ENCODE results near the gene GAMT. TPM values are rescaled to one million over a fixed set of nuclear protein-coding genes. Genes with fewer than 3 reads are reported as not detected.

The GAMT gene
- total RNA-seq, 2 experiments from 2014 or later, result 26.2 to 26.8 TPM

DNA sequence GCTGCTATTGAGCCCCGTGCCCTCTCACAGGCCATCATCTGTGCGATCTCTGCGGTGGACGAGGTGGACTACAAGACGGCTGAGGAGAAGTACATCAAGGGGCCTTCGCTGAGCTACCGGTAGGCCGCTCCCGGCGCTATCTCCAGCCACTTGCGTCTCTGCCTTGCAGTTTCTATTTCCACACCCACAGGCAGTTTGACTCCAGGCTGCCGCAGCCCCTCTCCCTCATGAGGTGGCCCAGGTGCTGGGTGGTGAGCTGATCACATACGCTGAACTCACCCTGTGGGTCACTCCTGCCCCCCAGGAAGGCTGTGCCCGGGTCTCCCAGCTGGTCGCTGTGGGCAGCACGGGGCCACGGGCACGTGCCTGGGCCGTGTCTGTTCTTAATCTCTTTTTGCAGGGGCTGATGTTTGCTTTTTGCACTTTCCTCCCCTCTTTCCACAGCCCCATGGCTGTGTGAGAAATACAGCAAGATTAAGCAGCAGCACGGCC is 28.3 kb downstream of the GAMT start:
- CTCF ChIA-PET, result interaction anchor here (0.6 to 3.7 kb wide), 8 partner anchors 9 to 129 kb away, joined by 3 to 25 read pairs (median 4); partner anchors contain the start of gene NDUFS7
- no peak for DNase-seq
- no peaks in the 10 kb centered on the region for H3K9me3 Mint-ChIP-seq (ENCODE audit: insufficient read depth)
- H3K27me3 Mint-ChIP-seq (ENCODE audit: low read depth), result no peaks in the 10 kb centered on the region
- peaks cover 7% of the 10 kb centered on the region for H3K36me3 Mint-ChIP-seq (ENCODE audit: low read depth)
- no peak overlapping the region for H3K4me3 Mint-ChIP-seq
- no peak for ATAC-seq
- H3K27ac Mint-ChIP-seq, result no peak overlapping the region
- no peaks in the 10 kb centered on the region for H3K4me1 Mint-ChIP-seq (ENCODE audit: low read depth)
- POLR2A ChIA-PET, result interaction anchor here (0.6 to 0.7 kb wide), 2 partner anchors 10 to 104 kb away, joined by 3 read pairs; partner anchors contain the start of gene CIRBP

DNA sequence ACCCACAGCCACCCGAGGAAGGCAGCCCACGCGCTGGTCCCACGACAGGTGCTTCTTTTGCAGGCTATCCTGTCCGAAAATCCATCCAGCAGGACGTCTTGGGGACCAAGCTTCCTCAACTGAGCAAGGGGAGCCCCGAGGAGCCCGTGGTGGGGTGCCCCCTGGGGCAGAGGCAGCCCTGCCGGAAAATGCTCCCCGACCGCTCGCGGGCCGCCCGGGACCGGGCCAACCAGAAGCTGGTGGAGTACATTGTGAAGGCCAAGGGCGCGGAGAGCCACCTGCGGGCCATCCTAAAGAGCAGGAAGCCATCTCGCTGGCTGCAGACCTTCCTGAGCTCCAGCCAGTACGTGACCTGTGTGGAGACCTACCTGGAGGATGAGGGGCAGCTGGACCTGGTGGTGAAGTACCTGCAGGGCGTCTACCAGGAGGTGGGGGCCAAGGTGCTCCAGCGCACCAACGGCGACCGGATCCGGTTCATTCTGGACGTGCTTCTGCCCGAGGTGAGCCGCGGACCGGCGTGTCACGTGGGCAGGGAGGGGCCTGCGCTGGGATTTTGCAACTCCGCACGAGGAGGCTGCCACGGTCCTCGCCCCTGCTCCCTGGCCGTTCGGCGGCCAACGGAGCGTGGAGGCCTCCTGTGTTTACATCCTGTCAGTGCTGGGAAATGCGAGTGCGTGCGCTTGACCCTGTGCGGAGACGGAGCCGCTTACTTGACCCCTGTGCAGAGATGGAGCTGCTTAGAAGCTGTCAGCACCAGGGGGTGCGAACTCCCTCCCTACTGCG is 30.6 kb downstream of the GAMT start:
- POLR2A ChIA-PET, result no interaction called here
- H3K27ac Mint-ChIP-seq, result no peak overlapping the region
- ATAC-seq (no peak), DNase-seq (no peak)
- no peak overlapping the region for H3K4me3 Mint-ChIP-seq
- no peaks in the 10 kb centered on the region for H3K27me3 Mint-ChIP-seq (ENCODE audit: low read depth)
- peaks cover 5% of the 10 kb centered on the region for H3K36me3 Mint-ChIP-seq (ENCODE audit: low read depth)
- CTCF ChIA-PET, result interaction anchor here (1.5 to 3.7 kb wide), 3 partner anchors 91 to 127 kb away, joined by 4 to 25 read pairs (median 16); no protein-coding TSS in a partner anchor
- no peaks in the 10 kb centered on the region for H3K4me1 Mint-ChIP-seq (ENCODE audit: low read depth)
- no peaks in the 10 kb centered on the region for H3K9me3 Mint-ChIP-seq (ENCODE audit: insufficient read depth)

DNA sequence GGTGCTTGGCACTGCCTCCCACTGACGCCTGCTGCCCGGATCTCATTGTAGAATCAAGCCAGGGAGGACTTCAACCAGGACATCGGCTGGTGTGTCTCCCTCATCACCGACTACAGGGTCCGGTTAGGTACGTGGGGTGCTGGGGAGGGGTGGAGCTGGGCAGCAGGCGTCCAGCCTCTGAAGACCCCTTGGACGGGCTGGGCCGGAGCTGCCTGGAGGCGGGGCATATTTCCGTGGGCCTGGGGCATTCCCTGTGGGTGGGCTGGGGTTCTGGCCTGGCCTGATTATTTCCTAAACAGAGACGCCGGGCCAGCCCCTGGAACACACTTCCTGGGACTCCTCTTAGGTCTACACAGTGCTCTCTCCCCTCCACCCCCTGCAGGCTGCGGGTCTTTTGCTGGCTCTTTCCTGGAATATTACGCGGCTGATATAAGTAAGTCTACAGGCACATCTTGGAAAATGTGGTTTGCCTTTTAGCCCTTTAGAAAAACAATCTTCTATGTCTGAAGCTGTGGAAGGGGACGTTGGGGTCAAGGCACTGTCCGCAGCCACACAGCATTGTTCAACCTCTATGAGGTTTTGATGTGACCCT is 32.0 kb downstream of the GAMT start:
- ChIA-PET POLR2A (no interaction called here), CTCF (interaction anchor here (1.5 kb wide), 1 partner anchor 125 kb away, joined by 4 read pairs; no protein-coding TSS in a partner anchor)
- H3K4me3 Mint-ChIP-seq, result no peak overlapping the region
- H3K27me3 Mint-ChIP-seq (ENCODE audit: low read depth), result no peaks in the 10 kb centered on the region
- H3K36me3 Mint-ChIP-seq (ENCODE audit: low read depth), result peaks cover 6% of the 10 kb centered on the region
- no peak overlapping the region for H3K27ac Mint-ChIP-seq
- no peaks in the 10 kb centered on the region for H3K9me3 Mint-ChIP-seq (ENCODE audit: insufficient read depth)
- H3K4me1 Mint-ChIP-seq (ENCODE audit: low read depth), result peaks cover 10% of the 10 kb centered on the region
- ATAC-seq (no peak), DNase-seq (no peak)

DNA sequence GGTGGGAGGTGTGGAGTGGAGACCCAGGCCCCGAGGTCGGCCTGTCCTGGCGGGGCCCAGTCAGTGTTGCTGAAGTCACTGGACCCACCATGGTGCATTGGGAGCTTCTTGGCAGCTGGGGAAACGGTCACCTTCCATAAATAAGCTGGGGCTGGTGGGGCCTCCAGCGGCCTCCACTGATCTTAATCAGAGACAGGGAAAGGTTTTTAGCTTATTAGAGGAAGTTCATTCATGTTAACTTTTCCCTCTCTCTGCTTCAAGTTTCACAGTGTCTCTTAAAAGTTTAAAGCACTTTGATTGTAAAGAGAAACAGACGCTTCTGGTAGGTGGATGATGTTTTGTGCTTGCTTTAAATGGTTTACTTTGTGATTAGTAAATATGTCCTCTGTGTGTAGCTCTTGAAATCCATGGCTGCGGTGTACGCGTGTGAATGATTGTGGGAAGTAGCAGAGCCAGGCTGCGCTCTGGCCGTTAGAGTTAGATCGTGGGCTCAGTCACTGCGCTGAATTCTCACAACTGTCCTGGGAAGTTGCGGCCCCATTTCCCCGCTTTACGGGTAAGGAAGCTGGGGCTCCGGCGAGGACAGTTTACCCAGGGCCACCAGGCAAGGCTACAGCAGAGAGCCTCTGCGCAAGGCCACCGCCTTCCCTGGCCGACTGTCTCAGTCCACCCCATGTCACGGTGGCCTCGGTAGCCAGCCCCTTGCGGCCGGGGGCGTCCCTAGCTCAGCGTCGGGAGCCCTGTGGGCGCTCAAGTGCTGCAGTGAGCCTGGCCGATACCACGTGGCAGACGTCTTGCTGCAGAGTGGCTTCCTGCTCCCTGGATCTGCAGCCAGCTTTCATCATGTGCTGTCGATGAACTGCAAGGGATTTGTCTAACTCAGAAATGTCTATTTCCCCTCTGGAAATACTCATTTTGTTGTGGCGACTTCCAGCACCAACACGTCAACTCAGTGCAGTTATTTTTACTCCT is 34.2 kb downstream of the GAMT start:
- no peak for ATAC-seq
- POLR2A ChIA-PET, result interaction anchor here (1.3 kb wide), 1 partner anchor 16 kb away, joined by 4 read pairs; no protein-coding TSS in a partner anchor
- H3K27ac Mint-ChIP-seq, result no peak overlapping the region
- CTCF ChIA-PET, result no interaction called here
- no peaks in the 10 kb centered on the region for H3K27me3 Mint-ChIP-seq (ENCODE audit: low read depth)
- H3K9me3 Mint-ChIP-seq (ENCODE audit: insufficient read depth), result no peaks in the 10 kb centered on the region
- peaks cover 30% of the 10 kb centered on the region for H3K4me1 Mint-ChIP-seq (ENCODE audit: low read depth)
- no peak overlapping the region for H3K4me3 Mint-ChIP-seq
- no peak for DNase-seq
- peaks cover 14% of the 10 kb centered on the region for H3K36me3 Mint-ChIP-seq (ENCODE audit: low read depth)

DNA sequence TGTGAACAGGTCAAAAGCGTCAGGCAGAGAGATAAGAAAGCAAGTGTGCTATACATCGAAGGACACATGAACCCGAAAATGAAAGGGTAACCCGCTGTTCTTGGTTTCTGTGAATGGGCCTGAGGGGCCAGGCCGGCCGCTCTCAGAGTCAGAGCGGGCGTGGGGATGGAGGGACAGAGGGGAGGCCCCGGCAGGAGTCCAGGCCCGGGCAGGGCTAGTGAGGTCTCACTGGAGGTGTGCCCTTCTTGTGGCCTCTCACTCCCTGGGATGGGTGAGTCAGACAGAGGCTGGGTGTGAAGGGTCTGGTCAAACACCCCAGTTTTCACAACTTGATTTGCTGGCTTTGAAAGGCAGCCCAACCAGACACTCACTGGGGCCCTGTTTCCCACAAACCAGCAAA is 35.0 kb downstream of the GAMT start:
- CTCF ChIA-PET, result no interaction called here
- ATAC-seq (no peak), DNase-seq (no peak)
- no peak overlapping the region for H3K4me3 Mint-ChIP-seq
- peaks cover 17% of the 10 kb centered on the region for H3K36me3 Mint-ChIP-seq (ENCODE audit: low read depth)
- H3K27me3 Mint-ChIP-seq (ENCODE audit: low read depth), result no peaks in the 10 kb centered on the region
- peaks cover 33% of the 10 kb centered on the region for H3K4me1 Mint-ChIP-seq (ENCODE audit: low read depth)
- no peaks in the 10 kb centered on the region for H3K9me3 Mint-ChIP-seq (ENCODE audit: insufficient read depth)
- POLR2A ChIA-PET, result no interaction called here
- H3K27ac Mint-ChIP-seq, result no peak overlapping the region

DNA sequence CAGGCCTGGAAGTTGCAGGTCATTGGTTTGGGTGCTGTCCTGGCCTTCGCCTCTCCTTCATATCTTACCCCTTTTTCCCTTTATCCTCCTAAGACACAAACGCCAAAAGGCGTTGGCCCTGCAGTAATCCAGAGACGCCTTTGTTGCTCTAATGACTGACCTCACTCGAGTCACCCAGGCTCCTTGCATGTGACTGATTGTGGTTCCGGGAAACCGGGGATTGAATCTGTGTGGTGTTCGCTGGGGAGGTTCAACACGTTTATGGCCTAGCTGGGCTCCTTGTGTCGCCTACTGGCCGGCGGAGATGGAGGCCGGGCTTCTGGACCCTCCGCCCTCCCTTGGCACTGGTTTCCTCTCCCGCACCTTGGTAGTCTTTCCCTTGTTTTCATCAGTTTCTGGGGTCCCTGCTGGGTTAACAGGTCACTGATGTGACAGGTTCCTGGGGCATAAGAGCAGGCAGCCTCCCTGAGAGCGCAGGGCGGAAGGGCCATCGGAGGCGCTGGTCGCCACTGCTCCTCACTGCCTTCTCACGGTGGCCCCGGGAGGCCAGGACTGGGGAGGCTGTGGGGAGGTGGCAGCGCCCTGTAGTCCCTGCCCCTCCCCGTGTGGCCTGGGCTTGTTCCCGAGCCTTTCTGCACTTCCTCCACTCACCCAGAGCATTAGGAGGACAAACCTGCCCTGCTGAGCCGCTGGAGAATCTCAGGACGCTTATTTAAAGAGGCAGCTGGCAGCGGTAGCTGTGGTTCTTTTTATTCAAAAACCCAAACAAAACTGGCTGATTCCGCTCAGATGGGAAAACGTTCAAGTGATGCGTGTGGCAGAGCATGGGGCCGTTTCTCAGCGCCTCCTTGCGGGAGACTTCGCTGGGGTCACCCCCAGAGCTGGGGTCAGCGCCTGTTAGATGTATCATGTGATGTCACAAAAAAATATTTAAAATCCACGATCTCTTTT is 35.7 kb downstream of the GAMT start:
- Mint-ChIP-seq H3K4me3 (no peak overlapping the region), H3K36me3 (ENCODE audit: low read depth) (peaks cover 19% of the 10 kb centered on the region), H3K4me1 (ENCODE audit: low read depth) (peaks cover 33% of the 10 kb centered on the region), H3K9me3 (ENCODE audit: insufficient read depth) (no peaks in the 10 kb centered on the region), H3K27ac (no peak overlapping the region), H3K27me3 (ENCODE audit: low read depth) (no peaks in the 10 kb centered on the region)
- CTCF ChIA-PET, result interaction anchor here (1.6 to 3.0 kb wide), 3 partner anchors 18 to 83 kb away, joined by 3 to 11 read pairs (median 4); partner anchors contain the start of gene NDUFS7
- DNase-seq, result no peak
- POLR2A ChIA-PET, result no interaction called here
- ATAC-seq, result no peak

DNA sequence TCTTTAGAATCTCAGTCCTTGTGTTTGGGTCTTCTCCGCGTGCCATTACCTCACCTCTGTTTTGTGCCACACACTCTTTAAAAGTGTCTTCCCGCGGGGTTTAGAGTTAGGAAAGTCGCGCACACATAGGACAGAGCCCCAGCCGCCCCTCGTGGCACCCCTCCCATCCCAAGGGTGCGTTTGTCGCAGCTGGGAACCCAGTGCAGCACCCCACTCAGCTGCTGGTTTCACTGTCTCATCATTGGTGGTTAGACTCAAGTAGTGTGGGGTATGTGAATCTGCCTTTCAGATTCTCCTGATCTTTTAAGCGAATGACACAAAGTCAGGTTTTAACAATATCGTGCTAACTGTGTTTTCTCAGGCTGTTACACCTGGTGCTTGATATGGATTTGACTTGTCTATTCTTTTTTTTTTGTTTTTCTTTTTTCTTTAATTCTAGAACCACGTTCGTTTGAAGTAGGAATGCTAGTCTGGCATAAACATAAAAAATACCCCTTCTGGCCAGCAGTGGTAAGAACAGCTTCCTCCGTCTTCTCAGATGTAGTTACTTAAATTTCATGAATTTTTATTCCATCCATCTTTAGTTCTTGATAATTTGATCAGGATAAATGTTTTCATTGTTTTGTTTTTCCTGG is 37.2 kb downstream of the GAMT start:
- ChIA-PET POLR2A (interaction anchor here (1.0 to 1.3 kb wide), 2 partner anchors 19 to 22 kb away, joined by 3 read pairs; no protein-coding TSS in a partner anchor), CTCF (interaction anchor here (1.6 to 3.0 kb wide), 3 partner anchors 19 to 81 kb away, joined by 3 to 11 read pairs (median 4); partner anchors contain the start of gene NDUFS7)
- Mint-ChIP-seq H3K9me3 (ENCODE audit: insufficient read depth) (no peaks in the 10 kb centered on the region), H3K4me1 (ENCODE audit: low read depth) (peaks cover 33% of the 10 kb centered on the region), H3K4me3 (peak overlapping the region; percentile 69), H3K27ac (peak overlapping the region; percentile 87), H3K27me3 (ENCODE audit: low read depth) (no peaks in the 10 kb centered on the region), H3K36me3 (ENCODE audit: low read depth) (peaks cover 26% of the 10 kb centered on the region)
- peak; percentile 42 for DNase-seq
- ATAC-seq, result peak; percentile 82

DNA sequence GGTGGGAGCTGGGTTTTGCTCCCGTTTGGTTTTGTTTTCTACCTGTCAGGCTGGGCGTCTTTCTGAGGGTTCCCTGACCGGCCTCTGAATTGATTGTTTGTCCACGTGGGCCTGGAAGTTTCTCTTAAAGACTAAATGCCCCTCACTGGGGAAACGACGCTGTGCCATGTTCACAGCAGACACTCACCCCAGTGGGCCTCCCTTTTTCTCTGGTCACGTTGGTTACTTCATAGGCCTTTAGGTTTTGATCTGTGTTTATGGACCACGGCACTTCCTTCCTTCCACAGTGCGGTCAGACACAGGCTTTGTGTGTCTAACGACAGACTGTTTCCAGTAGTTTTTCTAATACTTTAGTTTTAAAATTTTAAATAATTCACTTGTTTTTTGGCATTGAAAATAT is 37.7 kb downstream of the GAMT start:
- Mint-ChIP-seq H3K27me3 (ENCODE audit: low read depth) (no peaks in the 10 kb centered on the region), H3K9me3 (ENCODE audit: insufficient read depth) (no peaks in the 10 kb centered on the region), H3K27ac (peak overlapping the region; percentile 83), H3K4me1 (ENCODE audit: low read depth) (peaks cover 33% of the 10 kb centered on the region), H3K4me3 (peak overlapping the region; percentile 69), H3K36me3 (ENCODE audit: low read depth) (peaks cover 30% of the 10 kb centered on the region)
- DNase-seq (peak; percentile 72), ATAC-seq (peak; percentile 88)
- POLR2A ChIA-PET, result interaction anchor here (1.0 to 1.3 kb wide), 3 partner anchors 20 to 95 kb away, joined by 3 to 4 read pairs (median 3); partner anchors contain the start of gene CIRBP
- CTCF ChIA-PET, result interaction anchor here (1.6 to 3.0 kb wide), 2 partner anchors 20 to 48 kb away, joined by 4 to 11 read pairs; partner anchors contain the start of gene NDUFS7

DNA sequence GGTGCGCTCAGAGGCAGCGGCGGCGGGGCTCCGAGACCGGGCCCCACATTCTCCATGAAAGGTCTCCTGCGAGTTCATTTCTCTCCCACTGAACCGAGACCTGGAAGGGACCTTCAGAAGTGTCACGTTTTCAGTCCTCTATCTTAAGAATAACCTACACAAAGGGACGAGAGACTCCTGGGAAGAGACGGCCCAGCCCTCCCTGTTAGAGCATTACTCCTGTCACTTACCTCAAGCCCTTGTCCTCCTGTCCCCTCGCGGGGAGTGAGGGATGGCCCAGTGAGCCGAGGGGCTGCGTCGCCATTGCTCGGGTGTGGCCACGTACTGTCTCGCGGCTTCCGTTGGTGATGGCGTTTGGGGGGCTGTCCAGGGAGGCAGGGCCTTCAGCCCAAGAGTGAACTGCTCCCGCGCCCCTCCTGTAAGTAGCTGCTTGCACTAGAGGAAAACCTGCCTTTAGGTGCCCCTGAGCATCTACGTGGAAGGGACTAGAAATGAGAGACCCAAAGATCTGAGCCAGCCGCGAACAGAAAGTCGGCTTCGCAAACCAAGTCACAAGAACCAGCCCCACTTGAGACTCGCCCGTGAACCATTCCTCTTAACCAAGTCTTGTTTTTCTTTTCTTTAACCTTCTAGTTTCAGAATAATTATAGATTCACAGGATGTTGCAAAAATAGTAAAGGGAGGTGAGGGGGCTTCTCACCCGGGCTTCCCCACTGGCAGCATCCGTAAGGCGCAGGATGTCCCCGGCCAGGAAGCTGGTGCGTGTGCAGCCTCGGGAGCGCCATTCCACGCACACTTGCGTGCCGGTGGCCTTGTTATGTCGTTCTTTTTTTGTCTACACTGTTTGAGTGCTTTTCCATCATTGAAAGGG is 38.7 kb downstream of the GAMT start:
- H3K4me3 Mint-ChIP-seq, result peak overlapping the region; percentile 69
- H3K27ac Mint-ChIP-seq, result peak overlapping the region; percentile 83
- CTCF ChIA-PET, result interaction anchor here (3.0 kb wide), 1 partner anchor 47 kb away, joined by 11 read pairs; no protein-coding TSS in a partner anchor
- H3K36me3 Mint-ChIP-seq (ENCODE audit: low read depth), result peaks cover 38% of the 10 kb centered on the region
- H3K4me1 Mint-ChIP-seq (ENCODE audit: low read depth), result peaks cover 33% of the 10 kb centered on the region
- no peak for ATAC-seq
- no peaks in the 10 kb centered on the region for H3K27me3 Mint-ChIP-seq (ENCODE audit: low read depth)
- DNase-seq, result no peak
- H3K9me3 Mint-ChIP-seq (ENCODE audit: insufficient read depth), result no peaks in the 10 kb centered on the region
- POLR2A ChIA-PET, result interaction anchor here (1.0 kb wide), 1 partner anchor 94 kb away, joined by 4 read pairs; the partner anchor contains the start of gene CIRBP
